HEK293 (cell line): ENCODE measurements around the gene ELF1.

ENCODE experiments used
- CTCF ChIA-PET: fragments of 350-600 bp; formaldehyde crosslinking; extraction: SDS; loops from one replicate; lab custom pipeline; 2021; ENCODE audit warnings: antibody characterized with exemption; lab: Yijun Ruan, JAX
- POLR2A ChIA-PET: fragments of 300-600 bp; formaldehyde crosslinking; extraction: SDS; loops from one replicate; lab custom pipeline; 2020; ENCODE audit warnings: antibody characterized with exemption, inconsistent platforms; lab: Yijun Ruan, JAX
- H3K27ac ChIP-seq: fragments of 200-500 bp; sonication (Bioruptor generic); 2 replicates; pipeline ENCODE4 v1.5.1; 2014; ENCODE audit warnings: low read depth, low read length, control low read depth, inconsistent platforms; ENCODE audit errors: extremely low read depth
- H3K36me3 ChIP-seq, 2 experiments: fragments of 200-500 bp in 1 of 2; sonication (Bioruptor generic) in 1 of 2; 1 replicate in 1 of 2; 2 replicates in 1 of 2; pipeline ENCODE4 v1.5.1; 2014 to 2017; ENCODE audit warnings: inconsistent platforms in 2 of 2, low read length in 2 of 2; ENCODE audit not compliant: control insufficient read depth in 2 of 2, insufficient read depth in 1 of 2
- H3K4me1 ChIP-seq: fragments of 200-500 bp; sonication (Bioruptor generic); 2 replicates; pipeline ENCODE4 v1.5.1; 2014; ENCODE audit warnings: mild to moderate bottlenecking, low read length, inconsistent platforms; ENCODE audit not compliant: control insufficient read depth, insufficient read depth
- H3K4me3 ChIP-seq: 2 replicates; pipeline ENCODE4 v1.5.1; 2011; ENCODE audit warnings: low read depth, mild to moderate bottlenecking, control low read depth, low read length, moderate library complexity
- H3K9me3 ChIP-seq: fragments of 200-500 bp; sonication (Bioruptor generic); 2 replicates; pipeline ENCODE4 v1.5.1; 2014; ENCODE audit warnings: low read depth, low read length, inconsistent platforms; ENCODE audit not compliant: control insufficient read depth, insufficient read depth
- ZBTB17 ChIP-seq: fragments of 450-650 bp; formaldehyde crosslinking; IDR thresholded peaks from 2 replicates; pipeline ENCODE4 v1.5.1; 2016; ENCODE audit warnings: missing biosample characterization, missing genetic modification characterization
- ZNF146 ChIP-seq: fragments of 450-650 bp; formaldehyde crosslinking; IDR thresholded peaks from 2 replicates; pipeline ENCODE4 v1.5.1; 2016; ENCODE audit warnings: missing biosample characterization, missing genetic modification characterization
- ZNF16 ChIP-seq: fragments of 450-650 bp; formaldehyde crosslinking; IDR thresholded peaks from 2 replicates; pipeline ENCODE4 v1.5.1; 2016; ENCODE audit warnings: low read depth, missing biosample characterization, missing genetic modification characterization
- ZNF202 ChIP-seq: fragments of 450-650 bp; formaldehyde crosslinking; IDR thresholded peaks from 2 replicates; pipeline ENCODE4 v1.5.1; 2016; ENCODE audit warnings: missing biosample characterization, missing genetic modification characterization, borderline replicate concordance
- ZSCAN4 ChIP-seq: fragments of 450-650 bp; formaldehyde crosslinking; IDR thresholded peaks from 2 replicates; pipeline ENCODE4 v1.5.1; 2017; ENCODE audit warnings: missing biosample characterization, missing genetic modification characterization
- TF ChIP-seq, protein P1 (sequence below): fragments of 450-650 bp; formaldehyde crosslinking; IDR thresholded peaks from 2 replicates; pipeline ENCODE4 v1.5.1; 2016; ENCODE audit warnings: missing biosample characterization, missing genetic modification characterization
- TF ChIP-seq, protein P2 (sequence below): fragments of 450-650 bp; formaldehyde crosslinking; IDR thresholded peaks from 2 replicates; pipeline ENCODE4 v1.5.1; 2016; ENCODE audit warnings: missing biosample characterization, missing genetic modification characterization
- TF ChIP-seq, protein P3 (sequence below): sonication (generic); formaldehyde crosslinking; IDR thresholded peaks from 2 replicates; pipeline ENCODE4 v1.8.1; 2022; ENCODE audit warnings: mild to moderate bottlenecking, moderate library complexity, missing genetic modification reagents

The ELF1 gene

GRCh38 chr13:41058295-41059070 lies 39.4 kb upstream of the ELF1 start (continued):
- TF ChIP-seq, protein P1, sequence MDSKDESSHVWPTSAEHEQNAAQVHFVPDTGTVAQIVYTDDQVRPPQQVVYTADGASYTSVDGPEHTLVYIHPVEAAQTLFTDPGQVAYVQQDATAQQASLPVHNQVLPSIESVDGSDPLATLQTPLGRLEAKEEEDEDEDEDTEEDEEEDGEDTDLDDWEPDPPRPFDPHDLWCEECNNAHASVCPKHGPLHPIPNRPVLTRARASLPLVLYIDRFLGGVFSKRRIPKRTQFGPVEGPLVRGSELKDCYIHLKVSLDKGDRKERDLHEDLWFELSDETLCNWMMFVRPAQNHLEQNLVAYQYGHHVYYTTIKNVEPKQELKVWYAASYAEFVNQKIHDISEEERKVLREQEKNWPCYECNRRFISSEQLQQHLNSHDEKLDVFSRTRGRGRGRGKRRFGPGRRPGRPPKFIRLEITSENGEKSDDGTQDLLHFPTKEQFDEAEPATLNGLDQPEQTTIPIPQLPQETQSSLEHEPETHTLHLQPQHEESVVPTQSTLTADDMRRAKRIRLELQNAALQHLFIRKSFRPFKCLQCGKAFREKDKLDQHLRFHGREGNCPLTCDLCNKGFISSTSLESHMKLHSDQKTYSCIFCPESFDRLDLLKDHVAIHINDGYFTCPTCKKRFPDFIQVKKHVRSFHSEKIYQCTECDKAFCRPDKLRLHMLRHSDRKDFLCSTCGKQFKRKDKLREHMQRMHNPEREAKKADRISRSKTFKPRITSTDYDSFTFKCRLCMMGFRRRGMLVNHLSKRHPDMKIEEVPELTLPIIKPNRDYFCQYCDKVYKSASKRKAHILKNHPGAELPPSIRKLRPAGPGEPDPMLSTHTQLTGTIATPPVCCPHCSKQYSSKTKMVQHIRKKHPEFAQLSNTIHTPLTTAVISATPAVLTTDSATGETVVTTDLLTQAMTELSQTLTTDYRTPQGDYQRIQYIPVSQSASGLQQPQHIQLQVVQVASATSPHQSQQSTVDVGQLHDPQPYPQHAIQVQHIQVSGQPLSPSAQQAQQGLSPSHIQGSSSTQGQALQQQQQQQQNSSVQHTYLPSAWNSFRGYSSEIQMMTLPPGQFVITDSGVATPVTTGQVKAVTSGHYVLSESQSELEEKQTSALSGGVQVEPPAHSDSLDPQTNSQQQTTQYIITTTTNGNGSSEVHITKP (tag by site-specific recombination) = no peak

GRCh38 chr13:41056826-41057711 lies 38.0 kb upstream of the ELF1 start:
- ChIA-PET CTCF (interaction anchor here (0.6 to 0.7 kb wide), 4 partner anchors 33 to 1055 kb away, joined by 3 to 5 read pairs (median 4); no protein-coding TSS in a partner anchor), POLR2A (interaction anchor here (0.6 to 0.7 kb wide), 3 partner anchors 8 to 138 kb away, joined by 3 to 6 read pairs (median 4); no protein-coding TSS in a partner anchor)
- Histone ChIP-seq H3K27ac (no peak overlapping the region), H3K36me3 (no peaks in the 10 kb centered on the region), H3K4me3 (no peak overlapping the region), H3K9me3 (no peaks in the 10 kb centered on the region), H3K4me1 (peaks cover 3% of the 10 kb centered on the region; the same call in 1 of the 2 replicates)
- TF ChIP-seq, protein P2, sequence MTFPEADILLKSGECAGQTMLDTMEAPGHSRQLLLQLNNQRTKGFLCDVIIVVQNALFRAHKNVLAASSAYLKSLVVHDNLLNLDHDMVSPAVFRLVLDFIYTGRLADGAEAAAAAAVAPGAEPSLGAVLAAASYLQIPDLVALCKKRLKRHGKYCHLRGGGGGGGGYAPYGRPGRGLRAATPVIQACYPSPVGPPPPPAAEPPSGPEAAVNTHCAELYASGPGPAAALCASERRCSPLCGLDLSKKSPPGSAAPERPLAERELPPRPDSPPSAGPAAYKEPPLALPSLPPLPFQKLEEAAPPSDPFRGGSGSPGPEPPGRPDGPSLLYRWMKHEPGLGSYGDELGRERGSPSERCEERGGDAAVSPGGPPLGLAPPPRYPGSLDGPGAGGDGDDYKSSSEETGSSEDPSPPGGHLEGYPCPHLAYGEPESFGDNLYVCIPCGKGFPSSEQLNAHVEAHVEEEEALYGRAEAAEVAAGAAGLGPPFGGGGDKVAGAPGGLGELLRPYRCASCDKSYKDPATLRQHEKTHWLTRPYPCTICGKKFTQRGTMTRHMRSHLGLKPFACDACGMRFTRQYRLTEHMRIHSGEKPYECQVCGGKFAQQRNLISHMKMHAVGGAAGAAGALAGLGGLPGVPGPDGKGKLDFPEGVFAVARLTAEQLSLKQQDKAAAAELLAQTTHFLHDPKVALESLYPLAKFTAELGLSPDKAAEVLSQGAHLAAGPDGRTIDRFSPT (tag by site-specific recombination) = no peak
- TF ChIP-seq, protein P3, sequence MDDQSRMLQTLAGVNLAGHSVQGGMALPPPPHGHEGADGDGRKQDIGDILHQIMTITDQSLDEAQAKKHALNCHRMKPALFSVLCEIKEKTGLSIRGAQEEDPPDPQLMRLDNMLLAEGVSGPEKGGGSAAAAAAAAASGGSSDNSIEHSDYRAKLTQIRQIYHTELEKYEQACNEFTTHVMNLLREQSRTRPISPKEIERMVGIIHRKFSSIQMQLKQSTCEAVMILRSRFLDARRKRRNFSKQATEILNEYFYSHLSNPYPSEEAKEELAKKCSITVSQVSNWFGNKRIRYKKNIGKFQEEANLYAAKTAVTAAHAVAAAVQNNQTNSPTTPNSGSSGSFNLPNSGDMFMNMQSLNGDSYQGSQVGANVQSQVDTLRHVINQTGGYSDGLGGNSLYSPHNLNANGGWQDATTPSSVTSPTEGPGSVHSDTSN (CRISPR knock-in tag) = no peak
- no peak for TF ChIP-seq ZNF202 (tag by site-specific recombination)
- peak; percentile 61; the same call in 1 of the 2 replicates for TF ChIP-seq ZNF146 (tag by site-specific recombination)
- TF ChIP-seq ZBTB17 (tag by site-specific recombination) = peak; percentile 39
- TF ChIP-seq, protein P1 (tag by site-specific recombination) = 0 out of 2 replicates have a peak, but pooled peaks have one; percentile 47
- no peak for TF ChIP-seq ZNF16 (tag by site-specific recombination)
- no peak for TF ChIP-seq ZSCAN4
